HG02852 (cell line): ENCODE measurements around the gene VSNL1.

Source experiments
- ATAC-seq: cut with Tn5 transposase; IDR thresholded peaks from one replicate; pipeline ENCODE4 v1.9.1; 2021; ENCODE audit warnings: mild to moderate bottlenecking, moderate library complexity; ENCODE audit not compliant: unreplicated experiment

VSNL1 gene

DNA sequence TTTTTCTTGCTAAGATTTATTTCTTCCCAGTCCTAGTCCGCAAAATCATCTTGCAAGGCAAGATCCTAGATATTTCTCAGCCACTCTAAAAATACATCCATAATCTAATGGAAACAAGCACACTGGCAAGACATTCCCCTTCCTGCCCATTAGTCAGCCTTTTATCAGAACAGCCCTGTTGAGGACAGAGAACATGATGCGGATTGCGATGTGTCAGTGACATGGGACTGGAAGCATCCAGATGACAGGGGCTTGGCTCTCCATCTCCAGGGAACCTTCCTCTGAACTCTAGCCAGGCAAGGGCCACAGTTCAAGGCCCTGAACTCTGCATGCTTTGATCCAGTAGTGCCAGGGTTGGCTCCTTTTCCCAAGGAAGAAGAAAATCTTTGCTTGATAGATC is 70.0 kb downstream of the VSNL1 start:
- ATAC-seq = no peak

DNA sequence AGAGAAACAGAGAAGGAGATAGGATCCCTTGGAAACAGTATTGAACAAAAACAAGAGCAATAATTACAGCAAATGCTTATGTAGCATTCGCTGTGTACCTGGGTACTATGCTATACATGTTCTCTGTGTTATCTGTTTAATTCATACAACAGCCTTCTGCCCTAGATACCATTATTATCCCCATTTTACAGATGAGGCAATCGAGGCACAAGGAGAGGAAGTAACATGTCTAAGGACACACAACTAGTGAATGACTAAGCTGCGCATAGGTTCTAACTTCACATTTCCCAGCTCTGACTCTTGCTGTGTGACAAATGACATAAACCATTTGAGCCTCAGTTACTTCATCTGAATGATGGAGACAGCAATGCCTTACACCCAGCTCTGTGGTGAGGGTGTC is 70.5 kb downstream of the VSNL1 start:
- ATAC-seq = no peak

DNA sequence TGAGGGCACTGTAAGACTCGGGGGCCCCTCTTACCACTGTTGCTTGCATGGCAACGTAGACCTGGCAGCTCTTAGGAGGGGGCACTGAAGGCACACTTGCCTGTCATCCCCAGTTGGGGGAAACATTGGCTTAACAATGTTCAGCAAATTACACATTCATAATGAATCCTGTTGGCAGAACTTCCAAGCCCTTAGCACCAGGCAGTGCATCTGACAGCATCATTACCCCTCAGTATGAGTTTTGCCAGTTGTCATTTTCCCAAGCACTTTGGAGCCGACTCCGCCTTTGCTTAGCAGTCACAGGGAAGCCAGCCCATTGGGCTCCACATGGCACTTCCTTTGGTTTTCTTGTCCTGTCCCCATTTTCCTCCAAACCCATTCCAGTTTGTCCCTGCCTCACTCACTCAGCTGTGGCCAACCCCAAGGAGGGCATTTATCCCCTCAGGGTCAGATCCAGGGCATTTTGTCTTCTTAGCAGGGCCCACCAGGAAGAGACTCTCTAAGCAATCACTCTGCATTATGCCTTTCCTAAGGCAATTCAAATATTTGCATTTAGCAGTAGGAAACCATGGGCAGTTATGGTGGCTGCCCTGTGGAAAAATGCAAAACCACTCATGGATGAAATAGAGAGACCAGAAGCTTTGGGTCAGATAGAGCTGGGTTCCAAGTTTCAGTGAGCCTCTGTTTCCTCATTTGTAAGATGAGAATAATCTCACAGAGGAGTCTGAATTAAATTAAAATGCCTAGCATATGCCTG is 73.9 kb downstream of the VSNL1 start:
- ATAC-seq = no peak

DNA sequence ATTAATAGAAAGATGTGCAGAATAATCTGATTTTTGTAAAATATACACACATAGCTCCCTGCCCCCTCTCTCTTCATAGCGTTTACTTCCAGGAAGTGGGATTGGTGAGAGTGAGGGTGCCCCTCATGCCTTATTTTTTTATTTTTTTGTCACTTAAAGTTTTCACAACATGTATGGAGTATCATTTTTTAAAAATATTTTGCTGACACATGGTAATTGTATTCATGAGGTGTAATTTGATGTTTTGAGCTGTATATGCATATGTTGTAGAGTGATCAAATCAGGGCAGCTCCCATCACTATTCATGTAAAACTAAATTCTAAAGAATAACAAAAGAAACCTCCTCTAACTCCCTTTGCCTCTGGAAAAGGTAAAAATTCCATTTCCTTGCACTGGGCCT is 74.7 kb downstream of the VSNL1 start:
- no peak for ATAC-seq

DNA sequence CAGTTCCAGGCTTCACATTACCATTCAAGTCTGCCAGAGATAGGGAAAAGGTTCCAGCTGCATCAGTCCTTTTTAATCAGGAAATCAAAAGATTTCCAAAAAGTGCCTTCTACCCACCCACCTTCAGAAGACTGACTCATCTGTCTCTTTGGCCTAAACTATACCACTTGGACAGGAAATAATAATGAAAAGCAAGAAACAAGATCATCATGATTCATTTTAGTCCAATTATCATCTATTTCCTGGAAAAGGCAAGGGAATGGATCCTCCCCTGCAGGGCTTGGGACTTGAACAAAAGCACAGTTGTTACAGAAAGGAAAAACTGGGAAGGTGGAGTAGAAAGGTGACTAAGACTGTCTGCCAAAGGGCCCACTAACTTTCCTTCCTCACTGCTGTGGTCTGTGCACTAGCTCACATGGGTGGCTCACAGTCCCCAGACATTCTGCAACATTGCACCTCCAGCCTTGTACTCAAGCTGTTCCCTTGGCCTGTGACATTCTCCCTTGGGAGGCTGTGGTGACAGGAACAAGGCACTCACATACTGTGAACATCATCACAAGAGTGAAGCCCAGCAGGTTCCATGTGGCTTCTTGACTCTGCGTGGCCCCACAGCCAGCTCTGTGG is 75.3 kb downstream of the VSNL1 start:
- no peak for ATAC-seq

DNA sequence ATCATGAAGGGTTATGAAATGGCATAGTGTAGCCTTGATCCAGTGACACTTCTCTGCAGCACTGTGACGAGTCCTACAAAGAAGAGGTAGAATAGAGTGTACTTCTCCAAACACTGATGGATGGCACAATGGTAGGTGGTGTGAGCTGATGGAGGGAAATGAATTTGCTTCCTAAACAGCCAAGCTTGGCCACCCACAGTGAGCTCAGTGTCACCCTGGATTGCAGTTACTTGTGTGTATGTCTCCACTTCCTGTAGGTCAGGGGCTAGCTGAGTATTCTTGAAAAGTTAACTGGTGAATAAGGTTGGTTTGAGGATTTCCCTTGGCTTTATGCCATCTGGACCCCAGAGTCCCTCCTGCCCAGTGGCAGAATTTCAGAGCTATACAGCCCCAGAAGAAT is 75.9 kb downstream of the VSNL1 start:
- no peak for ATAC-seq

DNA sequence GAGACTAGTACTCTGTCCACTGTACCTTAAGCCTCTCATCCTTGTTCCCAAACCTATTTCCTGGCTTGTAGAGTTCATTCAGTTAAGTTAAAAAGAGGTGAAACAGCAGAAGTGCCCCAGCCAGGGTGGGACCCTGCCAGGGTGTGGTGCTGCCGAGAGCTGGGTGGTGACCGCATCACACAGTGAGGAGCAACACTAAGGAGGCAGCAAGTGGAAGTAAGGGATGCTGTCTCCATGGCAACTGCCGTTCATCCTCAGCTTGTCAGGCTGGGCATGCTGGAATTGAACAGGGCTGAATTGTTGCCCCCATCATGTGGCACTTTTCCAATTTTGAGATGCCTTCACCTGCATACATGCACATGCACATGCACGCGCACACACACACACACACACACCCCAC is 77.0 kb downstream of the VSNL1 start:
- ATAC-seq = no peak

DNA sequence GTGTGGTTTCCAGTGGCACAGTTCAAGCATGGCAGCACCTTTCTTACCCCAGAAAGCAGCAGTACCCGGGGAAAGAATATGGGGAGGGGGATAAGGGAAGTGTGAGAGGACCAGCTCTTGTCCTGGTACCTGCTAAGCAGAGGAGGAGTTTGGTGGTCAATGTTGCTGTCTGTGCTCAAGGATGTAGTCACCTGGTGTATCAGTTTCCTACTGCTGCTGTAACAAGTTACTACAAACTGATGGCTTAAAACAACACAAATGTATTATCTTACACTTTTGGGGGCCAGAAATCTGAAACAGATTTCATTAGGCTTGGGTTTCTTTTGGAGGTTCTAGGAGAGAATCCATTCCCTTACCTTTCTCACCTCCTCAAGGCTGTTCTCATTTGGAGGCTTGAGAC is 77.5 kb downstream of the VSNL1 start:
- no peak for ATAC-seq

DNA sequence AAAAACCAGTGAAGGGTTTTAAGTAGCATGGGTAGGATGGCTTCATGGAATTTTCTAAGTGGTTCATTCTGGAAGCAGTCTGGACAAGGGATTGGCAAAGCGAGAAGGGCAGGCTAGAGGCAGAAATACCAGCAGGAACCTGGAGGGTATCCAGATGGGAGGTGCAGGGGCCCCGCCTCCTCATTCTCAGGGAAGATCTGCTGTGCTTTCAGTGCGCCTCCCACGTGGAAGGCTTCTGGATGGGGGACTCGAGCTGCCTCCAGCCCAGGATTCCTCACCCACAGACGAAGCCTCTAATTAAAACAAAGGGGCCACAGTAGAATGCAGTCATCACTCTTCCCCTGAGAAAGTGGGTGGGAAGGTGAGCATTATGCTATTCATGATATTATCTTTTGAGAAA is 79.8 kb downstream of the VSNL1 start:
- no peak for ATAC-seq

DNA sequence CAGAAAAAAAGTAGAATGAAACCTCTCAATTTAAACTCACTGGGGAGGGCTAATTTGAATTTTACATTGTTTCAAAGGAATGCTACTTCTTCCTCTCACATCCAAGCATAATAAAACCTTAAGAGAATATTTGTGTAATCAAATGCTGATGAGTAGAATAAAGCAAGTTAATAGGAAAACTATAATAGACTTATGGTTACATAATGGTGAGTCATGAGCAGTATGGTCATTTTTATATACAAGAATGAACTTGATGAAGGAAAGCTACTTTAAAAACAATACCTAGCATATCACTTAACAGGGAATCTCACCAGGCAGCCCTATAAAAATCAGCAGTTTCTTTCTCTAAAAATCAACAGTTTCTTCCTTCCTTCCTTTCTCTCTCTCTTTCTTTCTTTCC is 80.3 kb downstream of the VSNL1 start:
- no peak for ATAC-seq

DNA sequence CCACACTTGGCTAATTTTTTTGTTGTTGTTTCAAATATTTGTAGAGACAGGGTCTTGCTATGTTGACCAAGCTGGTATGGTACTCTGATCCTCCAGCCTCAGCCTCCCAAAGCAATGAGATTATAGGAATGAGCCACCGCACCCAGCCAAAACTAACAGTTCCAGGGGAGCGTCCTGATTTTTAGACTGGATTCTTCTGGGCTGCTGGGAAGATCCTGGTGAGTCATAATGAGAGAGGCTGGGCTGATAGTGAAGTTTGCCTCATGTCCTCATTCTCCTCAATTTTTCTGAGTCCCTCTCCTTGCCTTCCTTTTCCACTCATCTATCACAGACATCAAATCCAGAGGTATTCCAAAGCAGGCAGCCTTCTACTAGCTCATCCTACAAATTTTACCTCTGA is 81.3 kb downstream of the VSNL1 start:
- no peak for ATAC-seq

DNA sequence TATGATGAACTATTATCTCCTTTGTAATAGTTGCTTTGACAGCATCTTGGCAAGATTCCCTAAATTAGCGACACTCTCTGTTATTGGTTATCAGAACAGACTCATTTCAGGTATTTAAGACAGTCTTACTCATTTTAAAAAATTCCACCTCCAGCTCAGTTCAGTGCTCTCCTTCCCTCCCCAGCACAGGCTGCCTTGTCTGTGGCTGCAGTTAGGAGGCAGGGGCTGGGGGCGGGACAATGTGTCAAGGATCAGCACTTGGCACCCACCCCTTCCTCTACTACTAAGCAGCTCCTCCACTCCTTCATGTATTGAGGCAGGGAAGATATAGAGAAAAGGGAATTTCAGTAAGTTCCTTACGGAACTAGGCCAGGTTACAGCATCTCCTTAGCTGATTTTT is 85.0 kb downstream of the VSNL1 start:
- ATAC-seq = no peak

DNA sequence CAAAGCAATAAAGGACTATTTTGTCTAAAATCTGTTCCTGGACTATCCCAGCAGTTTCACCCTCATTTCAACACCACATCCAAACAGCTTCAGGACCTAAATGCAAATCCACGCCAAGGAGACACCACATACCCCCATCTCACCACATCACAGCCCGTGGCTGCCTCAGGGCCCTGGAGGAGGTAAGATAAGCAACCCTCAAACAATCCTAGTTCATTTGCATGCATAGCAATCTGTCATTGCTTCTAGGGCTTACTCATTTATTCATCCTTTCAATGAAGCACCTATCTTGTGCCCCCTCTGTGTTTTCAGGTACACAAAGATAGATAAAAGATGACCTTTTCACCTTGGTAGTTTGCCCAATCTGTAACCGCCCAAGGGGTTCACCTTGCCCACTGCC is 86.5 kb downstream of the VSNL1 start:
- no peak for ATAC-seq

DNA sequence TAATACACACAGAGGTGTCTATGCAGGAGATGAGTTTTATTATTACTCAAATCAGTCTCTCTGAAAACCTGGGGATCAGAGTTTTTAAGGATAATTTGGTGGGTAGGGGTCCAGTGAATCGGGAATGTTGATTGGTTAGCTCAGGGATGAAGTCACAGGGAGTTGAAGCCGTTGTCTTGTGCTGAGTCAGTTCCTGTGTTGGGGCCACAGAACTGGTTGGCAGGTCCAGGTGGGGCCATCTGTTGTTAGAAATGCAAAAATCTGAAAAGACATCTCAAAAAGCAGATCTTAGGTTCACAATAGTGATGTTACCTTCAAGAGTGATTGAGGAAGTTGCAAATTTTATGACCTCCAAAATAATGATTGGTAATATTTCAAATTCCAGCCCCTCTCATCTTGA is 86.9 kb downstream of the VSNL1 start:
- ATAC-seq = no peak

DNA sequence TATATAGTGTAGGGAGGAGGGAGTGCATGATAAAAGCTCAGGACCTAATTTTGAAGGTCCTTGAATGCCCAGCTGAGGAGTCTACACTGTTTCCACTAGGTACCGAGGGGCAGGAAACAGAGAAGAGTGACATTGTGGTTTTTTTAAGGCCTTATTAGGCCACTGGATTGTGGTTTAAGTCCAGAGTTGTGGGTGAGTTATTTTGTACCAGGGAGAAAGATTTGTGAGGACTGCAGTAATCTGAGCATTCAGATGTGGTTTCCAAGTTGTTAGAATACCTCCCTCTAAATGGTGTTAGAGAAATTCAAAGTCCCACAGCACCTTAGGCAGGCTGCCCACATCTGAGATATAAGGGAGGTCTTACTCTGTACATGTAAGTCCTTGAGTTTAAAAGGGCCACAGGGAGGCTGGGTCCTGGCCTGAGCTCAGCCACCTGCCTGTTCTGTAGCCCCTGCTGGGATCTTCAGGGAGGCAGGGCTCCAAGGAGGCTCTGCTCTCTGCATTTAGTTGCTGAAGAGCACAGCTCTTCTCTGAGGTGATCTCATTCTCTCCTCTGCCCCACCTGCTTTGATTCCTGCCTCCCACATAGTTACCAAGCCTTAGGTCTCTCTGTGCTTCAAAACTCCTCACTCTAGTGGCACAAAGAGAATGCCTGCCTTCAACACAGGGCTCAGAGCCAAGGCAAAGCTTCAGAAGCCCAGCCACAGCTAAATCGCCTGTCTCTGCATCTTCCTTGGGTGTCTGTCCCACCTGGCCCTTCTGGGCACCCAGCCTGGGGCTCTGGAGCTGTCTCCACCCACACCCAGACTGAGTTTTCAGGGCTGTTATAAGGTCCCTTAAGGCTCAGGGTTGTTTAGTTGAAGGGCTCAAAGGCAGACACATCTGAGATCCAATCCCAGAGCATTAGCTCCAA is 88.1 kb downstream of the VSNL1 start:
- ATAC-seq = no peak

DNA sequence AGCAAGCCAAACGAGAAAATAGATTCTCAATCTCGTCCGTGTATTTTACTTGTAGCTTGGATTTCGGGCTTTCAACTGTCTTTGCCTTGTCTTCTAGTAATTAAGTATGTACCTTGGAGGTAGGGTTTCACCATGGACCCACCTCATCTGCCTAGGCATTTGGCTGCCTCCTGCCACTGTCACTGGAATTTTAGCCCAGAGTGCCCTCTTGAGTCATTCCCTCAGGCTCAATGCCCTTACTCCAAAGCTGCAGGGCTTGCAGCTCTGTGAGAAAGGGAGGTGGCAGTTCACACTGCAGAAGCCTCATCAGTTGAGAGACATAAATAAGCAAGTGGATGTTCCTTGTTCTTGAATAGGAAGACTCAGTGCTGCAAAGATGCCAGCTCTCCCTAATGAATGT is 89.6 kb downstream of the VSNL1 start:
- ATAC-seq = no peak

DNA sequence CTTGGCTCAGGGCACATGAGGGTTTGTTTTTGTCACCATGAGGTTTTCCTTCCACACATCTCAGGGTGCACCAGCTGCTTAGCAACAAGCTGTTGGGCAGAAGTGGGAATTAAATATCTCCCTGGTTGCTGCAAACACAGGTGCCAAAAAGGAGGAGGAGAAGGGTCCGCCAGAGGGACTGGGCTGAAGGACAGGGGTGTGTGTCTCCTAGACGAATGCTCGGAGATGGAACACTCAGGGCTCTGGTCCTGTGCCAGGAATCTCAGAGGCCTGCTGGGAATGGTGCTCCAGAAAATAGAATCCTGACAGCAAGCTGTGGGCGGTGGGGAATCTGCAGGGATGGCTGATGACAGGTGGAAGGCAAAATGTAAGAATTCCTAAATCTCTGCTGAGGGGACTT is 94.5 kb downstream of the VSNL1 start:
- ATAC-seq = no peak

DNA sequence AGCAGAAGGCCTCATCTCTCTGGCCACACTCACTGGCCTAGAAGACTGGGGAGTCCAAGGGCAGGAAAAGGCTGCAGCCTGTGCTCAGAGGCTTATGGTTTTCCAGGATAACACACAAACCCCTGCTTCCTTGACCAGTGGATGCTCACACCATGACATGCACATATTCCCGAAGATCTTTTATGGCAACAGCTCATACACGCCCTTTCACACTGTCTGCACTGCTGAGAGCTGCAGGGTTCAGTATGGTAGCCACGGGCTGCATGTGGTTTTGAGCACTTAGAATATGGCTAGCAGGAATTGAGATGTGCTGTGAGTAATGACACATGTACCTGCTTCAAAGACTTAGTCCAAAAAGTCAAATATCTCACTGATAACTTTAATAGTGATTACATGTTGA is 95.8 kb downstream of the VSNL1 start:
- ATAC-seq = no peak

DNA sequence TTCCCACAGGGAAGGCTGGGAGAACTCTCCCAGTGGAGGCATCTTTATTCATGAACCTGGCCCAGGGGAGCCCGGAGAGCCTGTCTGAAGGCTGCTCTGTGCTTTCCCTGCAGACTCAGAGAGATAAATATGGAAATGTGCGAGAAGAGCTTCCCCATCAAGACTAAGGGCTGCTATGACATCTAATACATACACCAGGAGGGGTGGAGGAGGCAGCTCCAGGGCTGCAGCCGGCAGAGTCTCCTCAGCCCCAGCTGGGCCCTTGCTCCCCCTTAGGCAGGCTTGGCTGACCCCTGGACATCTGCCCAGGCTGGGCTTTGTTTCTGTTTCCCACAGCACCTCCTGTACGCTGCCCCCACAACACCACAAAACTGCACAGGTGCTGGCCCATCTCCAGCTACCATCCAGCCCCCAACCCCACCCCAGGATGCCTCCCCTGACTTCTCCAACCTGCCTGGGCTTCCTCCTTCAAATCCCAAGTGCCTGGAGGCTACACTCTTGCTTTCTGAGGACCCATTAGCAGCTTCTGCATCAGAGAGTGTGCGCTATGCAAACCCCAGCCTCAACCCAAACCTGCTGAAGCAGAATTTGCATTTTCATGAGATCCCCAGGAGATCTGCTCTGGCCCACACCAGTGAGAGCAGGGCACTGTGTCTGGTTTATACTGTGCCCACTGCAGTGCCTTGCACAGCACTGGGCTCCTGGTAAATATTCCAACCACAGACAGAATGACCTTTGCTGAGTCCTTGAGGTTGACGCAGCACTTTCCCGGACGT is 96.8 kb downstream of the VSNL1 start:
- no peak for ATAC-seq

DNA sequence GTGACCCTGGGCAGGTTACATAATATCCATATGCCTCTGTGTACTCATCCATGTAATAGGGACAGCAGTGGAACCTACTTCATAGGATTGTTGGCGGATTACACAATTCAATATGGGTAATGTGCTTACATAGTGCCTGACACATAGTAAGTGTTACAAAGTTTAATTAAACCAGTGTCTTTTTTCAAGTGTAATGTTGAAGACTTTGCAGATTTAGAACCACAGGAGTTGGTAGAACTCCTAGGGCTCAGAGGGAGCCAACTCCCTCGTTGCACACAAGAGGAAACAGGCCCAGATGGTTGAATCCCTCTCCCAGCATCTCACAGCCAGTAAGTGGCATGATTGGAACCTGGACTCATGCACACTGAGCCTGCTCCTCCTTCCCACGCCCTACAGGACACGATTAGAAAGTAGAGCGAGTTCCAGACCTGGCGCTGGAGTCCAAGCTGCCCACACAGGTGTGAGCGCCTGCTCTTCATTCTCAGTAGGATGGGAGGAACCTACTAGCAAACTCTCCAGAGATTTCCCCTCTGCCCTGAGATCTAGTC is 97.8 kb downstream of the VSNL1 start:
- ATAC-seq = no peak

DNA sequence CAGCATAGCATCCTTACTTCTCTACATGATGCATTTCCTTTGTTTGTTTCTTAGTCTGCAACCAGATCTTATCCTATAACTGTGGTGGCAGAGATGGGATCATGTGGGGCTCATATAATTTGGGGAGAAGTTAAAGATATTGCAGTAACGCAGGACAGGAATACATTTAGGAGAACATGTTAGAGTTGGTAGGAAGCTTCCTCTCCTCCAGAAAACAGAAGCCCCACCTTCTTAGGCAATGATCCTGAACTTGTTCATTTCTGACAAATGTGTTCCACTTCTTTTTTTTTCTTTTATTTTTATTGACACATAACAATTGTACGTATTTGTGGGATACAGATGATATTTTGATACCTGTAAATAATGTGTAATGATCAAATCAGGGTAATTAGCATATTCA is 99.9 kb downstream of the VSNL1 start:
- no peak for ATAC-seq
